Measurements from ENCODE around the gene PLSCR3. TPM values are rescaled to one million over a fixed set of nuclear protein-coding genes. Genes with fewer than 3 reads are reported as not detected.

PLSCR3 gene
- total RNA-seq: 100 to 1,000 TPM; 149 to 156 TPM

DNA sequence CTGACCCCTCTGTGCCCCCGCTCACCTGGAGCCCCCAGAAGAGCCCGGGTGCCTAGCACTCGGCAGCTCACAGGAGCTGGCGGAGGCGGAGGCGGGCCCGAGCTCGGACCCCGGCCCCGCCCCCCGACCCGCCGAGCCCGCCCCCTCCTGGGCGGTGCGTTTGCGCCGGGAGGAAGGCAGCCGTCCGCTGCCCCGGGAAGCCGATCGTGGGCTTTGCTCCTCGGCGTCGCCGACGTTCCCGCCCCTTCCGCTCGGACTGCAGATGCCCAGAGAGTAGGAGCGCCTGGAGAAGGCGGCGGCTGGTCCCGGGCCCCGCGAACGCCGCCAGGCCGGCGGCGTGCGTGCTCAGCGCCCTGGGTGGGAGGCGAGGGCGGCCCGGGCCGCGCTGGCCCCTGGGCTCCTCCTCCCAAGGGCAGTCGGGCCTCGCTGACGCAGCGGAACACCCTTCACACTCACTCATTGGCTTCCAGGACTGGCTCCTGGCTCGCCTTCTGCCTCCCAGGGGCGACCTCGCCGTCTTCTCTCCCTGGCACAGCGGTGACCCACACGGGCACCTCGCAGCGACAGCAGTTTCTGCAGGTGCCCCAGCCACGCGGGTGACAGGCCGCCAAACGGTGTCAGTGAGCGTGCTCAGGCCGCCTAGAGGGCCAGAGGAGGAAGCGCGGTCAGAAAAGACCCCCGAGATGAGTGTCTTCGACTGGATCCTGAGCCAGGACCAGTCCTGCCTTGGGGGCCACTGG lies at the start of gene PLSCR3:
PLSCR3 (minus strand) TSS at position 74 of the 740 bp plus-strand sequence. CDS start 415 bp downstream, outside the sequence.
- peak within 1 kb of the TSS; percentile 92 for H3K4me3 Mint-ChIP-seq
- H3K27me3 Mint-ChIP-seq: no peaks in the 10 kb centered on the region
- peaks cover 39% of the 10 kb centered on the region for H3K36me3 Mint-ChIP-seq (ENCODE audit: low read depth)
- no peaks in the 10 kb centered on the region for H3K9me3 Mint-ChIP-seq
- peak; percentile 85 for DNase-seq
- POLR2A ChIA-PET: interaction anchor here (1.3 to 4.2 kb wide), 5 partner anchors 9 to 293 kb away, joined by 3 to 22 read pairs (median 16); partner anchors contain the start of genes TMEM102, TMEM256 and TP53
- CTCF ChIA-PET: interaction anchor here (0.9 to 1.4 kb wide), 4 partner anchors 9 to 166 kb away, joined by 3 to 8 read pairs (median 4); no protein-coding TSS in a partner anchor
- H3K27ac Mint-ChIP-seq: peak within 1 kb of the TSS; percentile 84
- peaks cover 37% of the 10 kb centered on the region for H3K4me1 Mint-ChIP-seq

- ChIA-PET CTCF (interaction anchor here (0.6 to 5.7 kb wide), 7 partner anchors 8 to 145 kb away, joined by 3 to 30 read pairs (median 4); partner anchors contain the start of genes TMEM102 and ZBTB4), POLR2A (interaction anchor here (1.2 to 14.4 kb wide), 8 partner anchors 8 to 244 kb away, joined by 3 to 232 read pairs (median 4); partner anchors contain the start of genes ACAP1, POLR2A, SLC35G6 and TMEM102)
- peaks cover 15% of the 10 kb centered on the region for H3K36me3 Mint-ChIP-seq (ENCODE audit: low read depth)
- no peak overlapping the region for H3K27ac Mint-ChIP-seq
- DNase-seq: no peak
- H3K4me1 Mint-ChIP-seq: peaks cover 30% of the 10 kb centered on the region
- no peak overlapping the region for H3K4me3 Mint-ChIP-seq
- no peaks in the 10 kb centered on the region for H3K9me3 Mint-ChIP-seq
- peaks cover 70% of the 10 kb centered on the region for H3K27me3 Mint-ChIP-seq
Measured at GRCh38 chr17:7443499-7444485, 49.5 kb upstream of the PLSCR3 start.

- POLR2A ChIA-PET: interaction anchor here (1.5 to 14.4 kb wide), 3 partner anchors 11 to 40 kb away, joined by 5 to 232 read pairs (median 37); partner anchors contain the start of genes POLR2A, SLC35G6 and ZBTB4
- peaks cover 21% of the 10 kb centered on the region for H3K36me3 Mint-ChIP-seq (ENCODE audit: low read depth)
- H3K9me3 Mint-ChIP-seq: no peaks in the 10 kb centered on the region
- H3K27me3 Mint-ChIP-seq: peaks cover 73% of the 10 kb centered on the region
- CTCF ChIA-PET: interaction anchor here (0.9 to 1.0 kb wide), 2 partner anchors 34 to 91 kb away, joined by 4 read pairs; no protein-coding TSS in a partner anchor
- no peak overlapping the region for H3K4me3 Mint-ChIP-seq
- peaks cover 42% of the 10 kb centered on the region for H3K4me1 Mint-ChIP-seq
- DNase-seq: no peak
- H3K27ac Mint-ChIP-seq: no peak overlapping the region
Measured at GRCh38 chr17:7442142-7442541, 47.8 kb upstream of the PLSCR3 start.

DNA sequence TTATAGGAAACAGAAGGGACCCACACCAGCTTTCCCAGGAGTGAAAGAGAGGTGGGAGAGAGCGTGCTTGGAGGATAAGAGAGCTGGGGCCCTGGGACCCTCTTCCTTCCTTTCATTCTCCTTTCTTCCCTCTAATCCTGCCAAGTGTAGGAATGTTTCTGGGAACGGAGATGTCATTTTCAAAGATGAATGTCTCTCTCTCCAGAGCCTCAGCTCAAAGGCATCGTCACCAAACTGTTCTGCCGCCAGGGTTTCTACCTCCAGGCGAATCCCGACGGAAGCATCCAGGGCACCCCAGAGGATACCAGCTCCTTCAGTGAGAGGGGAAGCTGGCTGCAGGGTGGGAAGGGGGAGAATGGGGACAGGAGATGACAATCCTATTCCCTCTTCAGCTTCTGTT lies 46.9 kb upstream of the PLSCR3 start:
- Mint-ChIP-seq H3K9me3 (no peaks in the 10 kb centered on the region), H3K27me3 (peaks cover 68% of the 10 kb centered on the region), H3K4me3 (no peak overlapping the region), H3K27ac (no peak overlapping the region), H3K36me3 (ENCODE audit: low read depth) (peaks cover 21% of the 10 kb centered on the region), H3K4me1 (peaks cover 48% of the 10 kb centered on the region)
- DNase-seq: no peak
- POLR2A ChIA-PET: interaction anchor here (1.1 to 14.4 kb wide), 5 partner anchors 12 to 142 kb away, joined by 3 to 232 read pairs (median 5); partner anchors contain the start of genes MPDU1, POLR2A, SLC35G6 and ZBTB4
- CTCF ChIA-PET: interaction anchor here (0.6 to 3.7 kb wide), 5 partner anchors 34 to 120 kb away, joined by 3 to 18 read pairs (median 3); no protein-coding TSS in a partner anchor

- Mint-ChIP-seq H3K27me3 (peaks cover 66% of the 10 kb centered on the region), H3K4me3 (peak overlapping the region; percentile 74), H3K9me3 (no peaks in the 10 kb centered on the region), H3K27ac (no peak overlapping the region), H3K36me3 (ENCODE audit: low read depth) (peaks cover 23% of the 10 kb centered on the region), H3K4me1 (peaks cover 49% of the 10 kb centered on the region)
- DNase-seq: peak; percentile 18
- CTCF ChIA-PET: interaction anchor here (0.6 to 3.7 kb wide), 4 partner anchors 44 to 120 kb away, joined by 3 to 18 read pairs (median 3); no protein-coding TSS in a partner anchor
- POLR2A ChIA-PET: interaction anchor here (0.7 to 14.4 kb wide), 7 partner anchors 12 to 143 kb away, joined by 3 to 232 read pairs (median 5); partner anchors contain the start of genes MPDU1, POLR2A, SLC35G6 and ZBTB4
Measured at GRCh38 chr17:7440834-7441195, 46.5 kb upstream of the PLSCR3 start.

GRCh38 chr17:7440113-7440833 lies 45.9 kb upstream of the PLSCR3 start:
- peak overlapping the region; percentile 74 for H3K4me3 Mint-ChIP-seq
- H3K27me3 Mint-ChIP-seq: peaks cover 60% of the 10 kb centered on the region
- H3K4me1 Mint-ChIP-seq: peaks cover 46% of the 10 kb centered on the region
- ChIA-PET CTCF (interaction anchor here (0.5 to 3.7 kb wide), 5 partner anchors 17 to 394 kb away, joined by 3 to 18 read pairs (median 3); no protein-coding TSS in a partner anchor), POLR2A (interaction anchor here (0.7 to 14.4 kb wide), 8 partner anchors 13 to 143 kb away, joined by 3 to 232 read pairs (median 4); partner anchors contain the start of genes MPDU1, POLR2A, SLC35G6 and ZBTB4)
- H3K36me3 Mint-ChIP-seq (ENCODE audit: low read depth): peaks cover 20% of the 10 kb centered on the region
- no peaks in the 10 kb centered on the region for H3K9me3 Mint-ChIP-seq
- peak; percentile 52 for DNase-seq
- H3K27ac Mint-ChIP-seq: no peak overlapping the region

GRCh38 chr17:7439462-7440112 lies 45.3 kb upstream of the PLSCR3 start, which contains the start of gene FGF11:
Gene FGF11 (plus strand): TSS chr17:7439512. CDS start chr17:7439621, 109 bp downstream.
- POLR2A ChIA-PET: interaction anchor here (0.8 to 14.4 kb wide), 5 partner anchors 16 to 122 kb away, joined by 3 to 232 read pairs (median 5); partner anchors contain the start of genes ACAP1, POLR2A, SLC35G6 and ZBTB4
- peak; percentile 22 for DNase-seq
- no peak within 1 kb of the TSS for H3K27ac Mint-ChIP-seq

GRCh38 chr17:7438656-7439460 lies 44.5 kb upstream of the PLSCR3 start:
- CTCF ChIA-PET: interaction anchor here (0.7 to 4.2 kb wide), 3 partner anchors 16 to 304 kb away, joined by 3 to 53 read pairs (median 18); no protein-coding TSS in a partner anchor
- no peaks in the 10 kb centered on the region for H3K9me3 Mint-ChIP-seq
- peaks cover 45% of the 10 kb centered on the region for H3K4me1 Mint-ChIP-seq
- peaks cover 48% of the 10 kb centered on the region for H3K27me3 Mint-ChIP-seq
- H3K27ac Mint-ChIP-seq: no peak overlapping the region
- H3K36me3 Mint-ChIP-seq (ENCODE audit: low read depth): peaks cover 20% of the 10 kb centered on the region
- no peak for DNase-seq
- peak overlapping the region; percentile 69 for H3K4me3 Mint-ChIP-seq
- POLR2A ChIA-PET: interaction anchor here (1.5 to 14.4 kb wide), 3 partner anchors 16 to 103 kb away, joined by 3 to 232 read pairs (median 40); partner anchors contain the start of genes ACAP1, POLR2A, SLC35G6 and ZBTB4

More at GRCh38 chr17:7439462-7440112, 45.3 kb upstream of the PLSCR3 start, which contains the start of gene FGF11:
- CTCF ChIA-PET: interaction anchor here (0.7 to 3.7 kb wide), 3 partner anchors 72 to 395 kb away, joined by 3 to 18 read pairs (median 3); no protein-coding TSS in a partner anchor
- Mint-ChIP-seq H3K27me3 (peaks cover 55% of the 10 kb centered on the region), H3K4me1 (peaks cover 45% of the 10 kb centered on the region), H3K9me3 (no peaks in the 10 kb centered on the region), H3K36me3 (ENCODE audit: low read depth) (peaks cover 20% of the 10 kb centered on the region), H3K4me3 (peak within 1 kb of the TSS; percentile 74)

- H3K4me1 Mint-ChIP-seq: peaks cover 45% of the 10 kb centered on the region
- H3K27me3 Mint-ChIP-seq: peaks cover 42% of the 10 kb centered on the region
- POLR2A ChIA-PET: interaction anchor here (1.5 to 14.4 kb wide), 6 partner anchors 16 to 249 kb away, joined by 3 to 232 read pairs (median 26); partner anchors contain the start of genes ACAP1, MPDU1, POLR2A and SENP3
- H3K9me3 Mint-ChIP-seq: no peaks in the 10 kb centered on the region
- DNase-seq: peak; percentile 59
- peak overlapping the region; percentile 69 for H3K4me3 Mint-ChIP-seq
- peak overlapping the region; percentile 24 for H3K27ac Mint-ChIP-seq
- peaks cover 20% of the 10 kb centered on the region for H3K36me3 Mint-ChIP-seq (ENCODE audit: low read depth)
- CTCF ChIA-PET: interaction anchor here (0.7 to 4.2 kb wide), 5 partner anchors 17 to 305 kb away, joined by 3 to 53 read pairs (median 18); partner anchors contain the start of gene NEURL4
Measured at GRCh38 chr17:7437950-7438614, 43.8 kb upstream of the PLSCR3 start.
